ENCODE data around the gene EPHA1.

EPHA1 gene

DNA sequence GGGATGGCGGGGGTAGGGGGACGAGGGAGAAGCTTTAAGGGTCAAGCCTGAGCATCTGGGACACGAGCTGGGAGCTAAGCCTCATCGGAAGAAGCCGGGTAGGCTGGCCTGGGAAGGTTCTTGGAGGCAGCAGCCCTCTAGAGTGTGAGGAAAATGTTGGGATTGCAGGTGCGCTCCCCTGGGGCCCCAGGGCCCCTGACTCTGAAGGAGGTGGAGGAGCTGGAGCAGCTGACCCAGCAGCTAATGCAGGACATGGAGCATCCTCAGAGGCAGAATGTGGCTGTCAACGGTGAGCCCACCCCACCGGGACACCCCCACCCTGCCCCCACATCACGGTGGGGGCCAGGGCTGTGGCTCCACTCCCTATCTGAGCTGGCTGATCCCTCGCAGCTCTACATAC lies 20.6 kb downstream of the EPHA1 start:
- DNase-seq, result no peak

DNA sequence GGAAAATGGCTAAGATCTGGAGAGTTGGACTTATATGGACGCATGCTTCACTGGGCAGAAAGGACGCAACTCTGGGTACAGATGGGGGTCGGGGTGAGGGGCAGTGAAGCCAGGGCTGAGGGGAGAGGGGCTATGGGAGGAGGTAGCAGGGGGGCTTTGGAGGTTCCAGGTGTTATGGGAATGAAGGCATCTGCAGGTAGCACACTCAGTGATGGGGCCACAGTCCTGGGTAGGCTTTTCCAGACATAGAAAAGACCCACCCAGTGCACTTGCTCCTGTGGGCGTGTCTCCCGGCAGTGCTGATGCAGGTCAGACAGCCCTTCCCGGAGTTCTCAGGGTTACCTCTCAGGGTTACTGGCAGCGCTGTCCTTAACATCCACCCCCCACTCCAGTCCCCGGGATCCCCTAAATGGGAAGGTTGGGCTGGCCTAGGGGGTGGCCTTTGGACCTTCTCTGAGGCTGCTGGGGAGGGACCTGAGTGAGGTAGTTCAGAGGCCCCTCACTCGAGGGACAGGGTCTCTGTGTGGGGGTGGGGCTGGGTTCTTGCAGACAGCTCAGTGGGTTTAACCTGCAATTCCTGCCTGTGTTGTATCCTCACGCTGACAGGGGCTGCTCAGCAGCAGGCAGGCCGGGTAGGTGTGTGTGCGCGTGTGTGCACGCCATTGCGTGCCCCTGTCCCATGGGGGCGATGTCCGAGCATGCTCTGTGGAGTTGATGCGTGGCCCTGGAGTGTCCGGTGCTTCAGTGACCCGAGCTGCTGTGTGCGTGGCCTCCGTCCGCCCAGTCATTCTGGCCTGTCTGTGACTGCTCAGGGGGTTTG lies 21.3 kb downstream of the EPHA1 start:
- no peak for DNase-seq

DNA sequence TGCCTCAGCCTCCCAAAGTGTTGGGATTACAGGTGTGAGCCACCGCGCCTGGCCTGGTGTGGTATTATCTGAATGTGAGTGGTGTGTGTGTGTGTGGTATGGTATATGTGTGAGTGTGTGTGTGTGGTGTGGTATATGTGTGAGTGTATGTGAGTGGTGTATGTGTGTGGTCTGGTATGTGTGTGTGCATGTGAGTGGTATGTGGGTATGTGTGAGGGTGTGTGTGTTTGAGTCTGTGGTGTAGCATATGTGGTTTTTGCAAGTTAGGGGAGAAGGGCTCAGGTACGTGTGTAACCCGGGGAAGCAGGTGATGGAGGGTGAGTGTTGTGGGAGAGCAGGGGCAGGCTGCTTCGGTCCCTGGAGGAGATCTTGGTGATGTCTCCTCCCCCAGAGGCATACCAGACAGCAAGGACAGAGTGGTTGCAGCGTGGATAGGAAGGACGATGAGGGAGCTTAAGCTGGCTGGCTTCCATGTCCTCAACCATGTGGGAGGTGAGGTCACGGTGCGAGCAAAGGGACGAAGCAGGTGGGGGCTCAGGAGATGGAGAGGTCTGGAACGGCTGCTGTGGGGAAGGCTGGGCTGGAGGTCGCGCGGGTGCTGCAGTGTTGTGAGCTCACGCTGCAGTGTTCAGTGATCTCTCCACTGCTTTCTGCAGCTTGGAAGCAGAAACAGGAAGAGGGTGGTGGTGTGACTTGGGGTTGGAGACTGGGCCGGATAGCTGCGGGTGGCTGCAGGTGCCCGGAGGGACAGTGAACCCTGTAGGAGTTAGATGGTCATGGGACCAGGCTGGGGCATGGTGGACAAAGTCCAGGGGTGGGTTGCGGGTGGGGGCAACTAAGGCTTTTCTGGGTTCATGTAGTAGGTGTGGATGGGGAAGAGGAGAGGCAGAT lies 22.5 kb downstream of the EPHA1 start:
- no peak for DNase-seq

DNA sequence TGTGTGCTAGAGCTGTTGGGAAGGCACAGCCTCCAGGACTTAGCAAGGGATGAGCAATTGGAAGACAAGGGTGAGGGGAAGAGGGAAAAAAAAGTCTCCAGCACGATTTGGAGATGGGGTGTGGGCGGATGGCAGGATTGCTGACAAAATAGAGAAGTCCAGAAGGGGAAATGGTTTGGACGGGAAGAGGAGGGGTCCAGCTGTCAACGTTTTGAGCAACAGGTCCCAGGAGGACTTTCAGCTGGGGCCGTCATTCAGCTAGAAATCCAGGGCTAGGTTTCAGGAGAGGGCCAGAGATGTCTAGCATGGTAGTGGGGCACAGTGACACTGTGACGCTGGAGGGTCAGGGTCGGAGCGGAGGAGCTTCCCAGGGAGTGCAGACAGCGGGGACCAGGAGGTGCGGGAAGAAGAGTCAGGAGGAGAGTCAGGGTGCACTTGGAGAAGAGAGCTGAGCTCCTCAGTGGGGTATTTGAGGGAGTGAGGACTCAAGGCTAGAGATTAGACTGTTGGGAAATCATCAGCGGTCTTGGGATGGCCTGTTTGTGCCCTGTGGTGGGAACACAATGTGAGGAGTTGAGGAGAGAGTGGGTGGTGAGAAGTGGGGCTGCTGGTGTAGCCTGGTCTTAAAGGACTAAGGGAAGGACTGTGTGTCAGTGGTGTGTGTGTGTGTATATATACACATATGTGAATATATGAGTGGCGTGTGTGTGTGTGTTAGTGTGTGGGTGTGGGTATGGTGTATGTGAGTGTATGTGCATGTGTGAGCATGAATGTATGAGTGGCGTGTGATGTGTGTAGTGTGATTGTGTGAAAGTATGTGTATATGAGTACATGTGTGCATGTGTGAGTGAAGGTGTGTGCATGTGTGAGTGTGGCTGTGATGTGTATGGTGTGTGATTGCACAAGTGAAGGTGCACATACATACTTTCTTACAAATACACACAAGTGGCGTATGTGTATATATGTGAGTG lies 23.7 kb downstream of the EPHA1 start:
- DNase-seq, result no peak

DNA sequence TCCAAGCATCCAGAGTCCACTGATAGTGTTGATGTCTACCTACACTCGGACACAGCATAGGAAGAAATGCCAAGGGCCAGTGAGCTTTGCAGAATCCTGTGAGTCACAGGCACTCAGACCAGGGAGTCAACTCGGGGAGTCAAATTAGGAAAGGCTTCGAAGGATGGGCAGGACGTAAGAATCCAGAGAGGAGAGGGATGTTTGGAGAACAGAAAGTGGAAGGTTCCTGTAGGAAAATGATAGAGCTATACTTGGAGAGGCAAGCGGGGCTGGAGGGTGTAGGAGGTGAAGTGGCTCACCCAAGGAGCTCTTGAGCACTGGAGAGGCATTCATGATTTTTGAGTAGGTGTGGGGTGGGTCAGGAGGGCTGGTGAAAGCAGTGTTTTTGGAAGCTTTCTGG lies 24.5 kb downstream of the EPHA1 start:
- DNase-seq, result no peak

DNA sequence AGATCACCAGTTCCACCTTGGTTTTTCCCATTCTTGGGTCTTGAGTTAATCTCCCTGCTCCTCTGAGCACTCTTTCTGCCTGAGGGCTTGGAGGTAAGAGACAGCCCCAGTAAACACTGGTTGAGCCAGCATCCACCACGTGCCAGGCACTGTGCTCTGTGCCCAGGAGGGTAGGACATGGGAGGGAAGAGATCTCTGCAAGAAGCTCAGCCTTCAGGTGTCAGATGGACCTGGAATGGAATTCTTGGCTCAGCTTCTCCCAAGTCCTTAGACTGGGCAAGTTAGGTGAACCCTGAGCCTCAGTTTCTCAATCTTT lies 25.1 kb downstream of the EPHA1 start:
- no peak for DNase-seq

DNA sequence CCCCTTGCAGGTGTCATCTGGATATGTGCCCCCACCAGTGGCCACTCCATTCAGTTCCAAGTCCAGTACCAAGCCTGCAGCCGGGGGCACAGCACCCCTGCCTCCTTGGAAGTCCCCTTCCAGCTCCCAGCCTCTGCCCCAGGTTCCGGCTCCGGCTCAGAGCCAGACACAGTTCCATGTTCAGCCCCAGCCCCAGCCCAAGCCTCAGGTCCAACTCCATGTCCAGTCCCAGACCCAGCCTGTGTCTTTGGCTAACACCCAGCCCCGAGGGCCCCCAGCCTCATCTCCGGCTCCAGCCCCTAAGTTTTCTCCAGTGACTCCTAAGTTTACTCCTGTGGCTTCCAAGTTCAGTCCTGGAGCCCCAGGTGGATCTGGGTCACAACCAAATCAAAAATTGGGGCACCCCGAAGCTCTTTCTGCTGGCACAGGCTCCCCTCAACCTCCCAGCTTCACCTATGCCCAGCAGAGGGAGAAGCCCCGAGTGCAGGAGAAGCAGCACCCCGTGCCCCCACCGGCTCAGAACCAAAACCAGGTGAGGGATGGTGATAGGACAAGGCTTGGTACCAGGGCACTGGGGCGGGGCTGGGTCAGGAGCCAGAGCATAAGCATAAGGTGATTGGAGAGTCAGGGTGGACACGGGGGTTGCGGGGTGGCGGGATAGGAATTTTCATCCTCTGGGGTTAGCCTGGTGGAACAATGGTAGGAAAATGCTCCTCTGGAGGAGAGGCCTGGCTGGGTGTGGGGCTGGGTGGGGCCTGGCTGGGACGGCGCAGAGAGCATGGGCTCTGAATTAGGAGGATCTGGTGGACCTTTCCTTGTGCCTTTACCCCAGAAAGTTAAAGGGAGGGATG lies 25.6 kb downstream of the EPHA1 start:
- DNase-seq, result no peak

DNA sequence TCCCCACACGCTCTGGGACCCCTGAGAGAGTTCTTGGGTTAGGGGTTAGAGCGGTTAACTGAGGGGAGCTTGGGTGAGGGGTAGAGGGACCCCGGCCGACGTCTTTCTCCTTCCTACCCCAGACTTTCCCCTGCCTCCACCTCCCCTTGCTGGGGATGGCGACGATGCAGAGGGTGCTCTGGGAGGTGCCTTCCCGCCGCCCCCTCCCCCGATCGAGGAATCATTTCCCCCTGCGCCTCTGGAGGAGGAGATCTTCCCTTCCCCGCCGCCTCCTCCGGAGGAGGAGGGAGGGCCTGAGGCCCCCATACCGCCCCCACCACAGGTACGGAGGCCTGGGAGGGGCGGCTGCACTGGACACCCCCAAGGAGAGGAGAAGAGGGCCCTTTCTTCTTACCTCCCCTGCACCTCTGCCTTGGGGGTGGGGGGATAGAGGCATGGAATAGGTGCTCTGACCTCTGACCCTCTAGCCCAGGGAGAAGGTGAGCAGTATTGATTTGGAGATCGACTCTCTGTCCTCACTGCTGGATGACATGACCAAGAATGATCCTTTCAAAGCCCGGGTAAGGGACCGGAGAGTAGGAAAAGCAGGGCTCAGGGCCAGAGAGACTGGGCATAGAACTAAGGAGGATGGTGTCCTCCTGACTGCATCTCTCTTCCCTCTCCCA lies 26.4 kb downstream of the EPHA1 start:
- DNase-seq, result peak in 1 of 2 experiments; percentile 32

DNA sequence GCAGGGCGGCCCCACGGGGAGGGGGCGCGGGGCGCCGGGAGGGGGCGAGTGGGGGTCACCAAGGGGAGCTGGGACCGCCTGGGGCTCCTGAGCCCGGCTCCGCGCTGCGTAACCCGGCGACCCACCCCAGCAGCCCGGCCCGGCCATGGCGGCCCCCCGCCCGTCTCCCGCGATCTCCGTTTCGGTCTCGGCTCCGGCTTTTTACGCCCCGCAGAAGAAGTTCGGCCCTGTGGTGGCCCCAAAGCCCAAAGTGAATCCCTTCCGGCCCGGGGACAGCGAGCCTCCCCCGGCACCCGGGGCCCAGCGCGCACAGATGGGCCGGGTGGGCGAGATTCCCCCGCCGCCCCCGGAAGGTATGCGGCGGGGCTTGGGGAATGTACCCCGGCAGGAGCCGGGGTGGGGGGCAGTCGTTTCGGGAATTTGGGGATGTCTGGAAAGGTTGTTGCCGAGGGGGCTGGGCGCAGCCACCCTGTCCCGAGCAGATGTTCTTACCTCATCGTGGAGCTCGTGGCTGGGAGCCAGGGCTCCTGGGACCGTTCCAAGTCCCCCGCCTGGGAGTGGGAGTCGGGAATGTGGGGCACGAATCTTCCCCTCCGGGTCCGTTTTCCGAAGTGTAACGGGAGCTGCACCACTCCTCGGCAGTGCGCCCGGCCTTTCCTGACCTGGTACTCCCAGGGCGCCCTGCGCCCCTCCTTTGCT lies 27.1 kb downstream of the EPHA1 start:
- peak in 1 of 2 experiments; percentile 57 for DNase-seq

DNA sequence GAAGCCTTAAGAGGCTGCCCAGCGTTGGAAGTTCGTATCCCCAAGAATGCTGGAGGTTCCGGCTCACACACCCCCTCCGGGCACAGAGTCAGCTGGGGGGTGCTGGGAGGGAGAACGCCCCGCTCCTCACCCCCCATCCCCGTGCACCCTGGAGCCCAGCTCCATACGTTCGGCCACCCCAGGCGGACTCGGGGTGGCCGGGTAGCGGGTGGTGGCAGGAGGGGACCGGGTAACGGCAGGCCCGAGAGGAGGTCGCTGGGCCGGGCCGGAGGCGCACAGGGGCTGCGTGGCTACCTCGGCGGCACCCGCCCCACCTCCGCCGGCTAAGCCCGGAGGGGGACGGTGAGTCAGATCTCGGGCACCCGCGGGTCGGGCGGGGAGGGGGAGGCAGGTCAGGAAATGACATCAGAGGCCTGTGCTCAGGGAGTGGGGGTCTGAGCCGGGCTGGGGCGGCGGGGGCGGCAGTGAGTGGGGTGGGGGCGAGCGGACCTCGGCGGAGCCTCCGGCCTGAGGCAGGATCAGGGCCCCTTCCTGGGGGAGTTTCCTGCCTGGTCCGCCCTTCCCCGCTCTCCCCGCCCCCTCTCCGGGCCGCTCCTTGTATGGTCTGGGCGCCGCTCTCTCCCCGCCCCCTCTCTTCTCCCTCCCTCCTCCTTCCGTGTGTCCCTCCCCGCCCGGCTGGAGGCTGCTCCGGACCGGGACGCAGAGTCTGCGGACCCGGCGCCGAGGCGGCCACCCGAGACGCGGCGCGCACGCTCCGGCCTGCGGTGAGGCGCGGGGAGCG lies 27.8 kb downstream of the EPHA1 start, which contains the start of gene ZYX:
Gene ZYX (plus strand): TSS at position 700 of the 781 bp plus-strand sequence. CDS start 227 bp downstream, outside the sequence.
- DNase-seq, result peak in 1 of 2 experiments; percentile 87

DNA sequence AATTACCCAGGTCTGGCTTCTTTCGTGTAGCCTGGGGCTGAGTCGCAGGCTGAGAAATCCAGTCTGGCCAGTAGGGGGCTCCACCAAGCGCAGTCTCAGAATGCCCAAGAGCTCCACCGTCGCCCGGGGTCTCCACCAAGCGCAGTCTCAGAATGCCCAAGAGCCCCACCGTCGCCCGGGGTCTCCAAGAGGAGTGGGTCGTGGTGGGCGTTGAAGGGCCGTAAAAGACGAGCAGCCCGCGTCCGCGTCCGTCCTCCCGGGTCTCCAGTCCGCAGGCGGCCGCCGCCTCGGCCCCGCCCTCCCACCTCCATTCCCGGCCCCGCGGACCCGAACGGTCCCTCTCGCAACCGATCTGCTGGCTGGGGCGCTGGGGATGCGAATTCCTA lies 28.4 kb downstream of the EPHA1 start:
- DNase-seq, result peak; percentile 67 to 90

DNA sequence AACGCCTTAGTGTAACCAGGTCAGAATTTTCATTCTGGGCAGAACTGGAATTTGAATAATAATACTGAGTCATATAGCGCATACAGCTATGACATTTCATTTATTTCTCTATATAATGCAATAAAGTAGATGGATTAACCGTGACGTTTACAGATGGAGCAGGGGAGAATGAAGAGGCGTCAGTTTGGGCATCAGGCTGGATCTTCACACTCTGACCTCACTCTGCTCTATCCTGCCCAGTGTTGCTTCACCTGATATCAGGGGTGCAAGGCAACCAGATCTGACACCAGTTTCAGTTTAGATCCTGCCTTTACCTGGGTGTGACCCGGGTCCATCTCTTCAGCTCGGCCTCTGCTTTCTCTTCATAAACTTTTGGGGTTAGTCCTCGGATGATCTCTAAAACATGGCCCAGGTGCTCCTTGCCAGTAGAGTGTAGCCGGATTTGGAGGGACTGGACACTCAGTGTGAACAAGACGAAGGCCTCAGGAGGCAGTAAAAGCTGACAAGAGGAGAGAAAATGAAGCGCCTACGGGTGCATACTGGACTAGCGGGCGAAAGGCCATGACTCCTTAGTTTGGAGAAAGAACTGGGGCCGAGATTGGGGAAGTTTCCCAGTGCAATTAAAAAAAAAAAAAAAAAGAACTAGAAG lies 28.9 kb downstream of the EPHA1 start:
- peak in 1 of 2 experiments; percentile 40 for DNase-seq

DNA sequence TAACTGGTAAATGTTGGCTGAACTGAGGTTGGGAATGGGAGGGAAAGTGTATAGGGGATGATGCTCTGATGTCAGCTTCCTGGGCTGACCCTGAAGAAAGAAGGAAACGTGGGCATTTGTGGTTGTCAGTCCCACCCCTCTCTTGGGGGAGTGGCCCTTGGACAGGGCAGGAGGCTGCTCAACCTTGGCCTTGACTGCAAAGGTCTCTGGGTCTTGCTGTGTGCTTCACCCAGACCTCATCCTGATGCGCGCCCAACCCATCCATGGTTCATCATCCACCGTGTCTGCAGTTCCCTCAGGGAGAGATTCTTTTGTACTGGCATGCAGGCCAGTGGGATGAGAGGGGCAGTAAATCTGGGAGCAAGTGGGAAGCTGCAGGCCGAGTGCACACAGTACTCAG lies 32.3 kb downstream of the EPHA1 start:
- no peak for DNase-seq

DNA sequence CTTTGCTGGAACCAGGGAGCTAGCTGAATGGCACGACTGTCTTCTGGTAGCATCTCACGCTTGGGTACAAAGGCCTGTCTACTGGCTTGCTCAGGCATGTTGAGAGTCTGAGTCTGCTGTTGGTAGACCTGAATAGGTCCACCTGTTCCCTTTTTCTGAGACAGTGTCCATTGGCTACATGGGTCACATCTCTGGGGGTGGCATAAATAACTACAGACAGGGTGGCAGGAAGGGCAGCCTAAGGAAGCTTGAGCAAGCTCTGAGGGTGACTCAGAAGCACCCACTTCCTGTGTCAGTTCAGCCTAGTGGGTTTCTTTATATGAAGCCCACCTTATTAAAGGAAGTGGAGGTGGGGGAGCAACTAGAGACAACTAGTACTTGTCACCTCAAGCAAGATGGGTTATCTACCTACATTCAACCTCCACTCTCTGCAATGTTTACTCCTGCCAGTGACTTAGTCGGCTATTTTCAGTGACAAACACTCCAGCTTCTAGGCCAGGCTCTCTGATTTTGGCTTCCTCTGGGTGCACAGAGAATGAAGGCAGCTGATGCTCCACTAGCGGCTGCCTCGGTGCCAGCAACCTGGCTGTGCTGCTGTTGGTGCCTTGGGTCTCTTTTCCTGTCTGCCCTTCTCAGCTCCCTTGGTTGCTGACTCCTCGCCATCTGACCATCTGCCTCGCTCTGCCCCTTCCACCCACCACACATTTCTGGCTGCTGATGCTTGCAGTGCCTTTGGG lies 33.2 kb downstream of the EPHA1 start:
- DNase-seq, result no peak

DNA sequence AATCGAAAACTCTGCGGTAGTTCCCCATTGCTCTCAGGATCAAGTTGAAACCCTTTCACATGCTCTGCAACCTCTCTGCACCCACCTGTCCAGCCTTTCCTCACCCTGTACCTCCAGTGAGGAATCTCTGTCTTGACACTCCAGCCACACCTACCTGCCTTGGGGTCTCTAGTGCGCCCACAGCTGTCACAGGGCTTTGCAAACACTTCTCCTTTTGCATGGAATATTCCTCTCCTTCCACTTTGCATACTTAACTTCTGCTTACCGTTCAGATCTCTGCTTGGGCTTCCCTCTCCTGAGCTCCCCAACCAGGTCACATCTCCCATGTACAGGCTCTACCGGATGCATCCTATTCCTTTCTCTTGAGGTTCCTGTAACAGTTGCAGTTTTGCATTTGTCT lies 34.1 kb downstream of the EPHA1 start:
- no peak for DNase-seq

DNA sequence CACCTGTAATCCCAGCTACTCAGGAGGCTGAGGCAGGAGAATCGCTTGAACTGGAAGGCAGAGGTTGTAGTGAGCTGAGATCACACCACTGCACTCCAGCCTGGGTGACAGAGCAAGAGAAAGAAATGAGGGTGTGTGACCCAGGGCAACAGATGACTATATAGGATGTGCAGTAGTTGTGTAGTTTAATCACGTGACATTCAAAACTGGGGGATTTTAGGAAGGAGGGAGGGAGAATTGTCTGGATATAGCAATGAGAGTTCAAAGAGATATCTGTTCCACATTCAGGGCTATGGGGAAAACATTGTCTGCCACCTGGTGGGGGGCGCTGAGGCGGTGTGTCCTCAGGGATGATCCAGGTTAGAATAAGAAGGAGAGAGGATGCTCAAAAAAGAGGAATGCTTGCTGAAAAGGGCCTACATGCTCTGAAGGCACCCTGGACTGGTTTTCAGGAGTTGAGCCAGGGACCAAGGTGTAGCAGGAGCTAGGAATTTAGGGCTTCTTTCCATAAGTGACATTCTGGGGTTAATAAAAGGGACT lies 35.3 kb downstream of the EPHA1 start:
- DNase-seq, result peak in 1 of 2 experiments; percentile 11

DNA sequence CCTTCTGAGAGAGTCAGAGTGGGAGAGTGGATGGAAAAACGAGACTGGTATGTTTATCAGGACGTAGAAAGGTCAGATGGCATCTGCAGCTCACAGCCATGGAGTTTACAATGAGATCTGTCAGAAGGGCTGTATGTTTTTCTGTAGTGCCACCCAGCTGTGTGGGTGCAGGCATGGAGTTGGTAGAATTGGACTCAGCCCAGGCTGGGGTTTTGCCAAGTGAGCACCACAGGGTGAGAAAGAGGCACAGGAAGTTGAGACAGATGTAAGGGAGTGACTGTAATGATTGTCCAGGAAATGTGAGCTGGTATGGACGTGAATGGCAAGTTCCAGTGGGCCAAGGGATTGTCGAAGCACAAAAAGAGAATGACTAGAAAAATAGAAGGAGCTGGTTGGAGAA lies 36.6 kb downstream of the EPHA1 start:
- no peak for DNase-seq
